ENCODE data around the gene POLR3G.

Gene POLR3G

GRCh38 chr5:90474235-90475107 lies at the start of gene POLR3G, which contains the start of gene MBLAC2:
Gene POLR3G, plus strand, starts transcription at chr5:90474864. Its CDS starts 10,704 bp downstream, at chr5:90485568.
Gene MBLAC2, minus strand, starts transcription at chr5:90474771. Its CDS starts 479 bp downstream, at chr5:90474292.
- DNase-seq: peak; percentile 81 to 88

GRCh38 chr5:90434116-90434714 lies 40.4 kb upstream of the POLR3G start:
- DNase-seq: peak in 1 of 2 donors; percentile 30

DNA sequence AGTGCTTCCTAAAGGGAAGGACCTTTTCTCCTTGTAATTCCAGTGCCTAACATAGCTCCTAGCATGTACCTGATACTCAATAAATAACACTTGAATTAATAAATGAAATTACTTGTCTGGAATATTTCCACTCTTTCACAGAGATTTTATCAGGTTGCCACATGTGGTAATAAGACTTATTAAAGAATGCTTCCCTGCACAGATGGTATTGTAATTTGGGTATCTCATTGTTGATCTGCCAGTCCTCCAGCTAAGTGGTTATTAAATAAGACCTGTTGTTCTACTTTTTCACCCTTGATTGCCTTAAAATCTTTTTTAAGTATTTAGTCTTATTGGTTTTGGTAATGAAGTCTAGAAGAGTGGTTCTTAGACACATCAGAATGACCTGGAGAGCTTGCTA lies 37.0 kb upstream of the POLR3G start:
- DNase-seq: no peak

- DNase-seq: no peak
These were observed 36.6 kb upstream of the POLR3G start for GRCh38 chr5:90438100-90438499.

- no peak for DNase-seq
These were observed 34.0 kb upstream of the POLR3G start for GRCh38 chr5:90440644-90441043.

DNA sequence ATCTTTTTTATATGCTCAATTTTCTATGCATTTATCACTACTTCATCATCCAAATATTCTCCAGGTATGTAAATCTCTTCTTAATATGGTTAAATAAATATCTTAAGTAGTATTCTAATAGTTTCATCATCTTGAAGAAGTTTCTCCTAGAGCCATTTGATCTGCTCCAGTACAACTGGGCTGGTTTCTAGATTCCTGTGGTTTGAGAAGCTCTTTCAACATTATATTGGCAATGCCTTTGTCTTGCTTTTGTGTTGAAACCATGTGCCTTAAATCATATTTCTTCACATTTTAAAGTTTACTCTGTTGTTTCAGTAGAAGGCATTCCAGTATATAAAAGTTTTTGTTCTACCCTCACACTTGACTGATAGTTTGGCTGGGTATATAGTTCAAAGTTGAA lies 27.7 kb upstream of the POLR3G start:
- DNase-seq: no peak

DNA sequence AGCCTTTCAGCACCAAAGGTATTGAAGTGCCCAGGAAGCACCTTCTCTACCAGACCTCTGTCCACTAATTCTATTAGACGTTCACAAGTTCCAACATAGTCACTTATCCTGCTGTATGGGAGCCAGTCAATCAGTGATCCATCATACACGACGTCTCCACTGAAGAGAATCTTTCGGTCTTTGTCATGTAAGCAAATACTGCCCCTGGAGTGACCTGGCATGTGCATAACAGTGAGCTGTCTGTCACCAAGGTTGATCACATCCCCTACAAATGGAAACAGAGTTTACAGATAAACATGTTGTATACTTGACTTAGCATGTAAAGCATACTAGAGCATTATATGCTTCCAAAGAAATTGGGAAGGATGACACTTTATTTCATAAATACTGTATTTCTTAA lies 13.4 kb upstream of the POLR3G start:
- DNase-seq: no peak

GRCh38 chr5:90472783-90473395 lies 1.8 kb upstream of the POLR3G start:
- DNase-seq: no peak

- DNase-seq: peak; percentile 18 to 25
These were observed 1.0 kb upstream of the POLR3G start for GRCh38 chr5:90473396-90474234.

DNA sequence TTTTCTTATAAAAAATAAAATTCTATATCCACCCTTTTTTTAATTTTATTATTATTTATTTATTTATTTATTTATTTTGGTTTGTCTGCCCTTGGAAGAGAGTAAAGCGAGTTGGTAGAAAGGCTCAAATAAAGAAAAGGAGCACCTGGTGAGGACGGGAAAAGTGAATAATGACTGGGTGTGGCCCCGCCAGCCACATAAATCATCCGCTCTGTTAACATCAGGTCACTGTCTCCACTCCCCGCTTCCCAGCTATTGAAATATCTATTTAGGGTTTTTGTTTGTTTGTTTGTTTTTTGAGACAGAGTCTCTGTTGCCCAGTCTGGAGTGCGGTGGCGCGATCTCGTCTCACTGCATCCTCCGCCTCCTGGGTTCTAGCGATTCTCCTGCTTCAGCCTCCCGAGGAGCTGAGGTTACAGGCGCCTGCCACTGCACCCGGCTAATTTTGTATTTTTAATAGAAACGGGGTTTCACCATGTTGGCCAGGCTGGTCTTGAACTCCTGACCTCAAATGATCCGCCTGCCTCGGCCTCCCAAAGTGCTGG lies 844 bp downstream of the POLR3G start:
- no peak for DNase-seq

- DNase-seq: no peak
These were observed 1.7 kb downstream of the POLR3G start for GRCh38 chr5:90476391-90476790.

DNA sequence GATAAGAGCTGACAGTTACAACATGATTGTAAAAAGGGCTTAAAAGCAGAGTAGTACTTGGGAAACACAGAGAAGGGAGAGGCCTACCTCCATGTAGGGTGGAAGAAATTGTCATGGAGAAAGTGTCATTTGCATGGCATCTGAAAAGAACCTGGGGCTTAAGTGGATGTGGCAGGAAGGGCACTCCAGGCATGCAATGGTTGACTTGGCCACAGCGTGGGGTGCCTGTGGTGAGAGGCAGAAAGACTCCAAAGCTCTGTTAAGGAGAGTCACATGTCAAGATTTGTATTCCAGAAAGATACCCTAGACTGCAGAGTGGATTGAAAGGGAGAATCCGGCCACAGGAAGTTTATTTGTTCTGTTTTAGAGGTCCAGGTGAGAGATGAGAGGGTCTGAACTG lies 2.4 kb downstream of the POLR3G start:
- DNase-seq: no peak

DNA sequence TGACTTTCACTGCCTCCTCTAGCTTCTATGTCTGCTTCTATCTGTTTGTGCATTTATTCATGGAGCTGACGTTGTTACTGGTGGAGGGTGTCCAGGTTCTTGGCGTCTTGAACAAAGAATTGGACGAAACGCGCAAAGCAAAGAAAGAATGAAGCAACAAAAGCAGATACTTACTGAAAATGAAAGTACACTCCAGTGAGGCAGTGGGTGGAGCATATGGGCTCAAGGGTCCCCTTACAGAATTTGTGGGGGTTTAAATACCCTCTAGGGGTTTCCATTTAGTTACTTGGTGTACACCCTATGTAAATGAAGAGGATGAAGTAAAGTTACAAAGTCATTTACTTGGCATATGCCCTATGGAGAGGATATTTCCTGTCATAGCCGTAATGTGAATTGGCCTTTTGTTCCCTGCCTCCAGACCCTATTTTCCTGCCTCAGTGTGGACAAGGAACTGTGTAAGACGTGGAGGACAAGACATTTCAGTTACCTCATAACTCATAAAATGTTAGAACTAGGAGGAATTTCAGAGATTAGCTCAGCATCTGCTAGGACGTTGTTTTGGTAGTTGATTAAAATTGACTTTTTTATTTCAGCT lies 3.1 kb downstream of the POLR3G start:
- no peak for DNase-seq

GRCh38 chr5:90479611-90480385 lies 5.1 kb downstream of the POLR3G start:
- DNase-seq: no peak

GRCh38 chr5:90480699-90481098 lies 6.0 kb downstream of the POLR3G start:
- no peak for DNase-seq

GRCh38 chr5:90483206-90483605 lies 8.5 kb downstream of the POLR3G start:
- DNase-seq: no peak

- DNase-seq: no peak
These were observed 9.9 kb downstream of the POLR3G start for GRCh38 chr5:90484540-90484939.

DNA sequence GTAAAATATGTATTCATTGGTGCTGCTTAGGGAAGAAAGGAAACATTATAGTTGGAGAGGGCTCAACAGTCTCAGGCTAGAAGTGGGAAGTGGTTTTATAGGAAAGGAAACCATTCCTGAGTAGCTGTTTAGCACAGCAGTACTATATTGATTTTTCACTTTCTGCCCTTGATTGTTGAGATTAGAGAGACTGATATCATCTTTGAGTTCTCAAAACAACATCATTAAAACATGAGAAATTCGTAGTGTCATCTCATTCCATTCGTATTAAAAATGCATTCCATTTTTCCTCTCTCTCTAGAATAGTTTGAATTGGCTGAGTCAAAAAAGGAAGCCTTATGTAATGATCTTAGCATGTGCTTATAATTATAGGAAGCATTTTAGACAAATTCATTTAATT lies 14.1 kb downstream of the POLR3G start:
- DNase-seq: no peak

DNA sequence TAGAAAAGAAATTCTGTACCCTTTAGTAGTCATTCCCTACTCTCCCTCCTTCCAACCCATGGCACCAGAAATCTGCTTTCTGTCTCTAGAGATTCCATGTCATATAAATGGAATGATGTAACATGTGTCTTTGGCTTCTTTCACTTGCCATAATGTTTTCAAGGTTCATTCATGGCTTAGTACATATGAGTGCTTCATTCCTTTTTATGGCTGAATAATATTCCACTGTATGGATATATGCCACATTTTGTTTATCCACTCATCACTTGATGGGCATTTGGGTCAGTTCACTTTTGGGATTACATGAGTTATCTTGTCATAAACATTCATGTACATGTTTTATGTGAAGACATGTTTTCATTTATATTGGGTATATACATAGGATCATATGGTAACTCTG lies 19.4 kb downstream of the POLR3G start:
- no peak for DNase-seq

GRCh38 chr5:90495146-90495545 lies 20.5 kb downstream of the POLR3G start:
- DNase-seq: no peak

DNA sequence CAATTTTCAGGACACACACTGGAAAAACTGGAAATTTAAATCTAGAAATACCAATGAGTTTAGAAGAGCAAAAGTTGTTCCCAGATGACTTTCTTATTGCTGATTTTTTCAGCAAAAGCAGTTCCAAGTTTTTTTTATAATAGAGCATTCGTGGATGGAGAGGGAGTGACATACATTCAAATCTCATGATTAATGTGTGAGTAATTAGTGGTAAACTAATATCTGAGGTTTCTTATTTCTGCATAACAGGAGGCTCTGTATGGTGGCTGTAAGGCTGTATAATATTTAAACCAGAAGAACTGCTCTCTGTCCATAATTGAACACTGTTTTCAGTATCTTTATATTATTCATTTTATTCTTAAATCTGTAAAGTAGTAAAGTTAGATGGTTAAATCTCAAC lies 28.9 kb downstream of the POLR3G start:
- no peak for DNase-seq

Data from inflammatory macrophage treated with lipopolysaccharide for 1 hour (primary cell).